DOHH2 (cell line): ENCODE results near the gene RAET1G.

Source experiments
- H3F3A ChIP-seq: fragments of 200-600 bp; sonication (generic), shearing (Covaris generic); 2 replicates; pipeline ENCODE4 v1.6.0; 2016; ENCODE audit warnings: antibody characterized with exemption, mild to moderate bottlenecking; ENCODE audit not compliant: control insufficient read depth, insufficient read depth
- H3K27ac ChIP-seq: fragments of 200-600 bp; sonication (generic); 2 replicates; pipeline ENCODE4 v1.5.1; 2014; ENCODE audit warnings: low read depth, mild to moderate bottlenecking, low read length, moderate library complexity
- H3K27me3 ChIP-seq: fragments of 200-600 bp; sonication (generic); 2 replicates; pipeline ENCODE4 v1.6.1; 2014; ENCODE audit warnings: mild to moderate bottlenecking, low read length, mixed read lengths; ENCODE audit not compliant: control insufficient read depth
- H3K36me3 ChIP-seq: fragments of 200-600 bp; sonication (generic); 2 replicates; pipeline ENCODE4 v1.6.1; 2014; ENCODE audit warnings: mild to moderate bottlenecking, low read length, moderate library complexity, mixed read lengths; ENCODE audit not compliant: control insufficient read depth
- H3K4me1 ChIP-seq: fragments of 200-600 bp; sonication (generic); 2 replicates; pipeline ENCODE4 v1.6.1; 2014; ENCODE audit warnings: mild to moderate bottlenecking, low read length, mixed read lengths; ENCODE audit not compliant: control insufficient read depth
- H3K4me2 ChIP-seq: fragments of 200-600 bp; sonication (generic); 2 replicates; pipeline ENCODE4 v1.6.0; 2014; ENCODE audit warnings: mild to moderate bottlenecking, low read length, moderate library complexity
- H3K4me3 ChIP-seq: fragments of 200-600 bp; sonication (generic); 2 replicates; pipeline ENCODE4 v1.5.1; 2014; ENCODE audit warnings: mild to moderate bottlenecking, low read length, mixed read lengths
- H3K79me2 ChIP-seq: fragments of 200-600 bp; sonication (generic); 2 replicates; pipeline ENCODE4 v1.6.1; 2014; ENCODE audit warnings: mild to moderate bottlenecking, low read length, mixed read lengths; ENCODE audit not compliant: control insufficient read depth
- H3K9me2 ChIP-seq: fragments of 200-600 bp; sonication (generic); replicated peaks from 2 replicates; pipeline ENCODE4 v1.6.1; 2014; ENCODE audit warnings: mild to moderate bottlenecking, low read length, mixed read lengths; ENCODE audit not compliant: control insufficient read depth
- H3K9me3 ChIP-seq: fragments of 200-600 bp; sonication (generic); 2 replicates; pipeline ENCODE4 v1.6.1; 2014; ENCODE audit warnings: antibody characterized with exemption, low read length, mixed read lengths; ENCODE audit not compliant: control insufficient read depth, insufficient read depth
- H4K20me1 ChIP-seq: fragments of 200-600 bp; sonication (generic); 2 replicates; pipeline ENCODE4 v1.6.0; 2014; ENCODE audit warnings: low read depth, mild to moderate bottlenecking, antibody characterized with exemption, low read length, moderate library complexity; ENCODE audit not compliant: control insufficient read depth, insufficient read depth
- EZH2phosphoT487 ChIP-seq: fragments of 200-600 bp; sonication (generic); IDR thresholded peaks from 2 replicates; pipeline ENCODE4 v1.6.1; 2017; ENCODE audit warnings: borderline replicate concordance, mild to moderate bottlenecking, antibody characterized with exemption, low read length, moderate library complexity, mixed read lengths
- TF ChIP-seq, protein P1 (sequence below): fragments of 200-600 bp; sonication (generic); IDR thresholded peaks from one replicate; pipeline ENCODE4 v1.5.1; 2014; ENCODE audit warnings: antibody characterized with exemption, mild to moderate bottlenecking, low read depth, low read length; ENCODE audit not compliant: poor library complexity, severe bottlenecking

Gene RAET1G

DNA sequence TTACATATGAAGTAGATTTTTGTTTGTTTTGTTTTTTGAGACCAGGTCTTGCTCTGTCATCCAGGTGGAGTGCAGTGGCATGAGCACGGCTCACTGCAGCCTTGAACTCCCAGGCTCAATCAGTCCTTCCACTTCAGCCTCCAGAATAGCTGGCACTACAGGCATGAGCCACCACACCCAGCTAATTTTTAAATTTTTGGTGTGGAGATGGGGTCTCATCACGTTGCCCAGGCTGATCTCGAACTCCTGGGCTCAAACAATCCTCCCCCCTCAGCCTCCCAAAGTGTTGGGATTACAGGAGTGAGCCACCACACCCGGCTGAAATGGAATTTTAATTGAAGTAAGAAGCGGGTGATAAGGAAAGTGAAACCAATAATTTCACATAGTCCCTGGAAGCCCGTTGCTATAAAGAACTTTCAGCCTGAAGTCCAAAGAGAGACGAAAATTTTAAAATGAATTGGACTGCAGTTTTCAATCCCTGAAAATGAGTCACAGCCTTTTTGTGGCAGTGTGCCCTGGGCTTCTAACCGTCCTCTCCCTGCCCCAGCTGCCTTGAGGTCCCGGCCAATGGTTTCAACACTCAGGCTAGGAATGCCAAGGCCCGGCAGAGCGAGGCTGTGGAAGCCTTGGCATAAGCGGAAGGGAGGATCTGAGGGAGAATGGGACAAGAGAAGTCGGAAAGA lies 25.8 kb downstream of the RAET1G start:
- Histone ChIP-seq H3K4me2 (no peak overlapping the region), H3K27ac (no peak overlapping the region), H3K4me3 (no peak overlapping the region)

DNA sequence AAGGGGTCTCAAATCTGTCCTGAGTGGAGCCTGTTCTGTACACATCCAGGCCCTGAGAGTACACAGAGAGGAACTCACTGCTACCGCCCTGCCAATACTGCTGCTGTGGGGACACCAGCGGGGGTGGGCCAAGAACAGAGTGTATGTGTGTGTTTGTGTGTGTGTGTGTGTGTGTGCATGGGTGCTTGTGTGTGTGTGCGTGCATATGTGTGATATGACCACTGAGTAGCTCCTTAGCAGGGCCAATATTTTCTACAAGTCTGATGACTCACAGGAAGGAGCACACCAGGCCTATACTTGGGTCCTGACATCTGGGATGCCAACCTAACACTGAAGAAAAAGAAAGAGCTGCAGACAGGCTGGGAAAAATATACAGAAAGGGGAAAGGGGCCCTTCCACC lies 26.4 kb downstream of the RAET1G start:
- Histone ChIP-seq H3K4me3 (no peak overlapping the region), H4K20me1 (no peaks in the 10 kb centered on the region), H3K9me3 (peaks cover 3% of the 10 kb centered on the region; the same call in 1 of the 2 replicates), H3K27me3 (no peaks in the 10 kb centered on the region; the same call in 1 of the 2 replicates), H3K9me2 (no peaks in the 10 kb centered on the region), H3F3A (no peaks in the 10 kb centered on the region), H3K4me1 (peaks cover 29% of the 10 kb centered on the region), H3K36me3 (no peaks in the 10 kb centered on the region), H3K27ac (no peak overlapping the region), H3K4me2 (no peak overlapping the region), H3K79me2 (no peaks in the 10 kb centered on the region)
- no peak for TF ChIP-seq EZH2phosphoT487
- TF ChIP-seq, protein P1, sequence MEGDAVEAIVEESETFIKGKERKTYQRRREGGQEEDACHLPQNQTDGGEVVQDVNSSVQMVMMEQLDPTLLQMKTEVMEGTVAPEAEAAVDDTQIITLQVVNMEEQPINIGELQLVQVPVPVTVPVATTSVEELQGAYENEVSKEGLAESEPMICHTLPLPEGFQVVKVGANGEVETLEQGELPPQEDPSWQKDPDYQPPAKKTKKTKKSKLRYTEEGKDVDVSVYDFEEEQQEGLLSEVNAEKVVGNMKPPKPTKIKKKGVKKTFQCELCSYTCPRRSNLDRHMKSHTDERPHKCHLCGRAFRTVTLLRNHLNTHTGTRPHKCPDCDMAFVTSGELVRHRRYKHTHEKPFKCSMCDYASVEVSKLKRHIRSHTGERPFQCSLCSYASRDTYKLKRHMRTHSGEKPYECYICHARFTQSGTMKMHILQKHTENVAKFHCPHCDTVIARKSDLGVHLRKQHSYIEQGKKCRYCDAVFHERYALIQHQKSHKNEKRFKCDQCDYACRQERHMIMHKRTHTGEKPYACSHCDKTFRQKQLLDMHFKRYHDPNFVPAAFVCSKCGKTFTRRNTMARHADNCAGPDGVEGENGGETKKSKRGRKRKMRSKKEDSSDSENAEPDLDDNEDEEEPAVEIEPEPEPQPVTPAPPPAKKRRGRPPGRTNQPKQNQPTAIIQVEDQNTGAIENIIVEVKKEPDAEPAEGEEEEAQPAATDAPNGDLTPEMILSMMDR: no peak

More for the DNA sequence above, 25.8 kb downstream of the RAET1G start:
- H4K20me1 ChIP-seq: no peaks in the 10 kb centered on the region
- no peaks in the 10 kb centered on the region for H3K9me3 ChIP-seq
- H3K4me1 ChIP-seq: peaks cover 24% of the 10 kb centered on the region
- H3K36me3 ChIP-seq: no peaks in the 10 kb centered on the region
- TF ChIP-seq EZH2phosphoT487: no peak
- TF ChIP-seq, protein P1: no peak
- no peaks in the 10 kb centered on the region for H3F3A ChIP-seq
- H3K79me2 ChIP-seq: no peaks in the 10 kb centered on the region
- H3K9me2 ChIP-seq: no peaks in the 10 kb centered on the region
- H3K27me3 ChIP-seq: peaks cover 2% of the 10 kb centered on the region; the same call in 1 of the 2 replicates

DNA sequence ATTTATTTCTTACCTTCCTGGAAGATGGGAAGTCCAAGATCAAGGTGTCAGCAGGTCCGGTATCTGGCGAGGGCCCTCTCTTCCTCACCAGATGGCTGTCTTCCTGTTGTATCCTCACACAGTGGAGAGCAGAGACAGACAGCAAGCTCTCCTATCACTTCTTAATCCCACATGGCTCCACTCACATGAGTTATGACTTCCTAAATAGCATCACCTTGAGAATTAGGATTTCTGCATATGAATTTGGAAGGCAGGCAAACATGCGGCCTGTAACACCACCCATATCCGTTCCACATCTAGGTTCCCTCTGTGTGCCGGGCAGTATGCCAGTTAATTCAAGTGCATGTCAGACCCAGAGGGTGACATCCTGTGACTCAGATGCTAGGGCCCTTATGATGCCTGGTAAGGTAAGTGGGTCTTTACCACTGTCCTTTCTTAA lies 27.1 kb downstream of the RAET1G start:
- no peaks in the 10 kb centered on the region for H3K9me2 ChIP-seq
- H3K79me2 ChIP-seq: no peaks in the 10 kb centered on the region
- peaks cover 3% of the 10 kb centered on the region; the same call in 1 of the 2 replicates for H3K9me3 ChIP-seq
- H3K4me3 ChIP-seq: no peak overlapping the region
- no peak overlapping the region for H3K4me2 ChIP-seq
- peaks cover 29% of the 10 kb centered on the region for H3K4me1 ChIP-seq
- no peaks in the 10 kb centered on the region for H3K36me3 ChIP-seq
- no peaks in the 10 kb centered on the region; the same call in 1 of the 2 replicates for H3K27me3 ChIP-seq
- H3F3A ChIP-seq: no peaks in the 10 kb centered on the region
- no peak overlapping the region for H3K27ac ChIP-seq
- no peak for TF ChIP-seq EZH2phosphoT487
- TF ChIP-seq, protein P1: no peak
- no peaks in the 10 kb centered on the region for H4K20me1 ChIP-seq
